OCI-LY3 (cell line): ENCODE results near the gene TUBA4A.

Source experiments
- EZH2phosphoT487 ChIP-seq: fragments of 200-600 bp; shearing (Covaris generic); IDR thresholded peaks from 2 replicates; pipeline ENCODE4 v1.6.1; 2018; ENCODE audit warnings: antibody characterized with exemption, mixed run types, low read depth
- TF ChIP-seq, protein P1 (sequence below): fragments of 200-600, 300-600 bp; sonication (generic); IDR thresholded peaks from 2 replicates; pipeline ENCODE4 v1.5.1; 2014; ENCODE audit warnings: antibody characterized with exemption, low read length, low read depth

DNA sequence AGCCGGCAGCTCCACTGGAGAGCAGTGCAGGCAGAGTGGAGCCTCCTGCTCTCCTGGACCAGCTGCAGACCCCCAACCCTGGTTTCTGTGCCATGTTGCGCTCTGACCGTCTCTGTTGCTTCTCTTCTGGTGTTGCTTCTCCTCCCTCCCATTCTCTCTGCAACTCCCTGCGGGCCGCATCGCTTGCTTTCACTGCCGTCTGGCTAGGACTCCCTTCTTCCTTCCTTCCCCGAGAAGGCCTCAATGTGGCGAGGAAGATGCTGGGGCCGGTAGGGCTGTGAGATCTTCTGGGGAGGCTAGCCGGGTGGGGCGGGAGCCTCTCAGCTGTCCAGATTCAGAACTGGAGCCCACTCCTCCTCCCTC lies 31.6 kb upstream of the TUBA4A start:
- TF ChIP-seq, protein P1, sequence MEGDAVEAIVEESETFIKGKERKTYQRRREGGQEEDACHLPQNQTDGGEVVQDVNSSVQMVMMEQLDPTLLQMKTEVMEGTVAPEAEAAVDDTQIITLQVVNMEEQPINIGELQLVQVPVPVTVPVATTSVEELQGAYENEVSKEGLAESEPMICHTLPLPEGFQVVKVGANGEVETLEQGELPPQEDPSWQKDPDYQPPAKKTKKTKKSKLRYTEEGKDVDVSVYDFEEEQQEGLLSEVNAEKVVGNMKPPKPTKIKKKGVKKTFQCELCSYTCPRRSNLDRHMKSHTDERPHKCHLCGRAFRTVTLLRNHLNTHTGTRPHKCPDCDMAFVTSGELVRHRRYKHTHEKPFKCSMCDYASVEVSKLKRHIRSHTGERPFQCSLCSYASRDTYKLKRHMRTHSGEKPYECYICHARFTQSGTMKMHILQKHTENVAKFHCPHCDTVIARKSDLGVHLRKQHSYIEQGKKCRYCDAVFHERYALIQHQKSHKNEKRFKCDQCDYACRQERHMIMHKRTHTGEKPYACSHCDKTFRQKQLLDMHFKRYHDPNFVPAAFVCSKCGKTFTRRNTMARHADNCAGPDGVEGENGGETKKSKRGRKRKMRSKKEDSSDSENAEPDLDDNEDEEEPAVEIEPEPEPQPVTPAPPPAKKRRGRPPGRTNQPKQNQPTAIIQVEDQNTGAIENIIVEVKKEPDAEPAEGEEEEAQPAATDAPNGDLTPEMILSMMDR: no peak
- TF ChIP-seq EZH2phosphoT487: no peak
